Astrocyte of the cerebellum (primary cell): ENCODE measurements around the gene CNGB1.
"Not testable (repeated sequence)": the region's sequence is repeated elsewhere in the genome, so short reads cannot be mapped to it uniquely, and the experiment has no call there.

ENCODE experiments used
- DNase-seq: peaks from one replicate; pipeline ENCODE4 v3.0.0-alpha.2; 2011; ENCODE audit warnings: low read depth
- H3K4me3 ChIP-seq: 2 replicates; pipeline ENCODE4 v1.5.1; 2011; ENCODE audit warnings: mild to moderate bottlenecking, low read depth, low read length, moderate library complexity
- CTCF ChIP-seq: IDR thresholded peaks from 2 replicates; pipeline ENCODE4 v1.5.1; 2012; ENCODE audit warnings: low read length, low read depth, moderate library complexity, mild to moderate bottlenecking; ENCODE audit errors: missing control alignments
- in situ Hi-C: cut with HindIII; loops from 2 replicates; pipeline ENCODE4 v1.10.0; 2017; ENCODE audit warnings: low sequenced_read_pairs

Gene CNGB1

GRCh38 chr16:57986196-57986595 lies 15.3 kb upstream of the CNGB1 start:
- TF ChIP-seq CTCF: no peak
- no peak overlapping the region for H3K4me3 ChIP-seq
- in situ Hi-C loops: loop anchor here (5.0 to 25.0 kb wide), 4 partner anchors 44 to 411 kb away; no protein-coding TSS in a partner anchor
- DNase-seq: no peak

DNA sequence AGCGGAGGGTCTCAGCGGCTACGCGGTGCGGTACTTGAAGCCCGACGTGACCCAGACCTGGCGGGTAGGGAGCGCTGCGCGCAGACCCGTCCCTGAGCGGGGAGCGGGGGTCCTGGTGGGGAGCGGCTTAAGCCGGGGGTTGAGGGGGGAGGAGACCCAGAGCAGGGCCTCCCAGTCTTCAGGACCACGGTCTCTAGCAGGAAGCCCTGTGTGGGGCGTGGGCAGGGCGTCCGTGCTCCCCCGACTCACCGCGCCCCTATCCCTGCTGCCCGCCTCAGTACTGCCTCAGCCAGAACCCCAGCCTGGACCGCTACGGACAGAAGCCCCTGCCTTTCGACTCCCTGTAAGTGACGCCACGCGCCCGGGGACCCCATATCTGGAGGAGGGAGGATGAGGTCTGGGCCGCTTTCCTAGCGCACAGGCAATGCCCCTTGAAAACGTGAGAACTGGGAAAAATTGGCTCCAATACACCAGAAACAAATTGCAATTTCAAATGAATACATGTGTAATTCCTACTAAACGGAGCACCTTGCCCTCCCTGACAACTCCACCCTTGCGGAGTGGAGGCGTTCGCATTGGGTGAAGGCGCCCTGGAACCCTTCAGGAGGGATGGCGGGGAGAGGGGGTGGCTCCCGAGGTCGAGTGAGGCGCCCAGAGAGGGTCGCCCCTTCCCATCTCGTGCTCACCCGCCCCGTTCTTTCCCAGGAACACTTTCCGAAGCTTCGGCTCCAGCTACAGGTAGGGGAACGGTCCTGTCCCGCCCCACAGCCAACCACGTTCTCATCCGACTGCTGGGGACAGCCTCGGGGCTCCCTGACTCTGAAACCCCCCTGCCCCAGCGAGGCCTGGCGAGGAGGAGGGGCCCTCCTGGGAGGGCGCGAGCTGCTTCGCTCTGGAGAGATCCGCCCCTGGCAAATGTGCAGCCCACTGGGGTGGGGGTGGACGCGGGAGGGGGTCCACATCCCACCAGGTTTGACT lies 14.6 kb upstream of the CNGB1 start:
- H3K4me3 ChIP-seq: peak overlapping the region; percentile 50
- in situ Hi-C loops: loop anchor here (5.0 to 25.0 kb wide), 4 partner anchors 43 to 411 kb away; no protein-coding TSS in a partner anchor
- no peak for DNase-seq
- TF ChIP-seq CTCF: no peak

DNA sequence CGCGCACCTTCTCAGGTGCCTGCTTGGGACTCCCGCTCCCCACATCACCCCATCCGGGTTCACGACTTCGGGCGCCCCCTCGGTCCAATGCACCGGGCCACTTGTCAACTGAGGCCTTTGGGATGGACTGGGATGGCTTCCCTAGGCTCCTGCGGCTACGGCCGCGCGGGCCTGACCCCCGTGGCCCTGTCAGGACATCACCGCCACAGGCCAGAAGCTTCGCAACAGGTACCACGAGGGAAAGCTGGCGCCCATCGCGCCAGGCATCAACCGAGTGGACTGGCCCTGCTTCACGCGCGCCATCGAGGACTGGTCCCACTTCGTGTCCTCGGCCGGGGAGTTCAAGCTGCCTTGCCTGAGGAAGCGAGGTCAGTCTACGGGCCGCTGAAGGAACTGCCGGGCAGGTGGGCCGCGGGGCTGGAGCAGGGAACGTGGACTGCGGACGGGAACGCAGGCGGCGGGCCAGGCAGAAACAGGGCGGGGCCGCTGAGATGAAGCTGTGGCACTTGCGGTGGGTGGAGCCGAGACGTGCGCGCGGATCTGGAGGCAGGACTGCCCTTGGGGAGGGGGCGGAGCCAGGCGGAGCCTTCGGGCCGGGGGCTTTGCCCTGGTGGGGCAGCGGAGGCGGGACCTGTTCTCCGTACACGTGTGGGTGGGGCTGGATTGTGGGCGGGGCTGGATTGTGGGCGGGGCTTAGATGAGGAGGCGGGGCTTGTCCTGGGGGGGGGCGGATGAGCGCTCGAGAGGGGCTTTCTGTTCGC lies 13.7 kb upstream of the CNGB1 start:
- in situ Hi-C loops: loop anchor here (5.0 to 25.0 kb wide), 4 partner anchors 42 to 410 kb away; no protein-coding TSS in a partner anchor
- H3K4me3 ChIP-seq: peak overlapping the region; percentile 50

DNA sequence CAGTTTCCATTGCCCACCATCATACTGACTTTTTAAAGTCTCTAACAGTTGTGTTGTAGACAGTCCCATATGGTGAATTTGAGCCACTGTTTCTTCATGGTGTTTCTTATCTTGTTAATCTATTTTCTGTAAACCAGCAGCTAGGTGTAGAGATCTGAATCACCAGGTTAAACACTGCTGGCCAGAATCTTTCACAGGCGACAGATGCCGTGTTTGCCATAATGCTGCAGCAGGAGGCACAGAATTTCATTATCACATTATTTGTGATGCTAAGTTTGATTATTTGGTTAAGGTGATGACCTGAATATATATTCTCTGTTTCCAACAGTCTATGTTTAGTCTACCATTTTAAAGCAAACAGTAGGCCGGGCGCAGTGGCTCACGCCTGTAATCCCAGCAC lies 11.5 kb upstream of the CNGB1 start:
- in situ Hi-C loops: loop anchor here (10.0 to 25.0 kb wide), 2 partner anchors 195 to 408 kb away; no protein-coding TSS in a partner anchor
- TF ChIP-seq CTCF: no peak
- DNase-seq: no peak
- H3K4me3 ChIP-seq: no peak overlapping the region

More for the DNA sequence above, 13.7 kb upstream of the CNGB1 start:
- peak; percentile 38 for DNase-seq
- no peak for TF ChIP-seq CTCF

GRCh38 chr16:57981636-57982035 lies 10.7 kb upstream of the CNGB1 start:
- in situ Hi-C loops: loop anchor here (10.0 to 25.0 kb wide), 2 partner anchors 194 to 407 kb away; no protein-coding TSS in a partner anchor
- TF ChIP-seq CTCF: no peak

GRCh38 chr16:57979006-57979585 lies 8.2 kb upstream of the CNGB1 start:
- H3K4me3 ChIP-seq: no peak overlapping the region
- no peak for DNase-seq
- in situ Hi-C loops: loop anchor here (25.0 kb wide), 1 partner anchor 192 kb away; no protein-coding TSS in a partner anchor
- no peak for TF ChIP-seq CTCF

More at GRCh38 chr16:57981636-57982035, 10.7 kb upstream of the CNGB1 start:
- no peak overlapping the region for H3K4me3 ChIP-seq
- DNase-seq: no peak

- DNase-seq, H3K4me3 ChIP-seq: not testable (repeated sequence)
- in situ Hi-C loops: loop anchor here (25.0 kb wide), 1 partner anchor 191 kb away; no protein-coding TSS in a partner anchor
These were observed 7.1 kb upstream of the CNGB1 start for GRCh38 chr16:57978070-57978465.
